ENCODE measurements around the gene HBB.

- TF ChIP-seq POLR2AphosphoS5 (IDR thresholded peaks at IDR 0.05), result no peak
- TF ChIP-seq, protein P1, sequence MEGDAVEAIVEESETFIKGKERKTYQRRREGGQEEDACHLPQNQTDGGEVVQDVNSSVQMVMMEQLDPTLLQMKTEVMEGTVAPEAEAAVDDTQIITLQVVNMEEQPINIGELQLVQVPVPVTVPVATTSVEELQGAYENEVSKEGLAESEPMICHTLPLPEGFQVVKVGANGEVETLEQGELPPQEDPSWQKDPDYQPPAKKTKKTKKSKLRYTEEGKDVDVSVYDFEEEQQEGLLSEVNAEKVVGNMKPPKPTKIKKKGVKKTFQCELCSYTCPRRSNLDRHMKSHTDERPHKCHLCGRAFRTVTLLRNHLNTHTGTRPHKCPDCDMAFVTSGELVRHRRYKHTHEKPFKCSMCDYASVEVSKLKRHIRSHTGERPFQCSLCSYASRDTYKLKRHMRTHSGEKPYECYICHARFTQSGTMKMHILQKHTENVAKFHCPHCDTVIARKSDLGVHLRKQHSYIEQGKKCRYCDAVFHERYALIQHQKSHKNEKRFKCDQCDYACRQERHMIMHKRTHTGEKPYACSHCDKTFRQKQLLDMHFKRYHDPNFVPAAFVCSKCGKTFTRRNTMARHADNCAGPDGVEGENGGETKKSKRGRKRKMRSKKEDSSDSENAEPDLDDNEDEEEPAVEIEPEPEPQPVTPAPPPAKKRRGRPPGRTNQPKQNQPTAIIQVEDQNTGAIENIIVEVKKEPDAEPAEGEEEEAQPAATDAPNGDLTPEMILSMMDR (IDR thresholded peaks at IDR 0.05; ENCODE audit: poor library complexity, severe bottlenecking), result no peak
- TF ChIP-seq SMC3 (conservative IDR thresholded peaks at IDR 0.05; ENCODE audit: poor library complexity), result no peak
- no peak for TF ChIP-seq MXI1 (conservative IDR thresholded peaks at IDR 0.05; ENCODE audit: poor library complexity, severe bottlenecking)
Observed at GRCh38 chr11:5223686-5224085, 3.2 kb downstream of the HBB start.

All from neural cell (in vitro differentiated cells).